MV-4-11 (cell line): Measurements from ENCODE around the gene FAM151B.
"Not testable (repeated sequence)": the region's sequence is repeated elsewhere in the genome, so short reads cannot be mapped to it uniquely, and the experiment has no call there.

Source experiments
- DNase-seq: peaks from one replicate; lab custom pipeline; 2025; lab: John Stamatoyannopoulos, UW

FAM151B gene

DNA sequence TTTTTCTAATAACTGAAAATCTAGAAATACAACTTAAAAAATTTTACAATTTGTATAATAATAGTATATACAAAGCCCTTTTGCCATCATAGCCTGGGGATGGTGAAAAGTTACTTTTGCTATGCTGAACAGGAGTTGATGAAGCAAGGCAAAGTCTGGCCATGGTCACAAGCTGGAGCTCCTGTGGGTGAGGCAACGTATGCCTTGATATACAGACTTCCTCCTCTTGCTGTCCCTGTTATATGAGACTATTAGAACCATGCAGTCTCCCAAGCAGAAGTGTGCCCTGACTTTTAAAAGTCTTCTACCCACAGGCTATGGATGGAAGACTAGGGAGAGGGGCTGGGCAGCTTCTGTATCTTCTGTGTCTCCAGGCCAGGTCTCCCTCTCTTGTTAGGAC is 15.7 kb downstream of the FAM151B start:
- peak; percentile 89 for DNase-seq

DNA sequence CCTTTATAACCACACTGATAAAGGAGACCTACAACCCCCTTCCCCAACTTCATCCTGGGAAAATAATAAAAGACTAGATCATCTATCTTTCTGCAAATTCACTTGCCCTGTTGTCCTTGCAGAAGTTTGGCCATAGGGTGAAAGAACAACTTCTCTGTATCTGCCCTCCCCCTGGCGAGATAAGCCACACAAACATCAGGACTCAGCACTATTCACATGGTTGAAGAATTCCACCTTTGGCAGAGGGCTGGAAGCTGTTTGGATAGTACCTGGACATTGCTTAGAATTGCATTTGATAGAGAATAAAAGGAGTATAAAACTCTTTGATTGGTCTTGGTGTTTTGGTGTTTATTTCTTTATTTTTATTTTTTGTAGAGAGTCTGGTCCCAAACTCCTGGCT is 16.9 kb downstream of the FAM151B start:
- no peak for DNase-seq

DNA sequence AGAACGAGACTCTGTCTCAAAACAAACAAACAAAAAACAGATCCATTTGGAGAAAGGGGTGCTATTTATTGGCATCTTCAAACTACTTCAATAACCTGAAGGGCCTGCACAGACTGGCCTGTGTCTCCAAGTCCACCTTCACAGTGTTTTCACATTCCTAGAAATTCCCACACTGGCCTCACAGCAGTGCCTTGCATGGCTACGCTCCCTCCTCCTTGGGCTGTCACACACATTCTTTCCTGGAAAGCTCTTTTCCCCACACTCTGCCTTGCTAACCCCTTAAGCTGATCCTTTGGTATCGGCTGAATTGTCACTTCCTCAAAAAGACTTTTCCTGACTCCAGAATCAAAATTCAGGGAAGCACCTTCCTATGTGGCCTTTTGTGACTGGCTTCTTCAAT is 19.8 kb downstream of the FAM151B start:
- DNase-seq, result no peak

DNA sequence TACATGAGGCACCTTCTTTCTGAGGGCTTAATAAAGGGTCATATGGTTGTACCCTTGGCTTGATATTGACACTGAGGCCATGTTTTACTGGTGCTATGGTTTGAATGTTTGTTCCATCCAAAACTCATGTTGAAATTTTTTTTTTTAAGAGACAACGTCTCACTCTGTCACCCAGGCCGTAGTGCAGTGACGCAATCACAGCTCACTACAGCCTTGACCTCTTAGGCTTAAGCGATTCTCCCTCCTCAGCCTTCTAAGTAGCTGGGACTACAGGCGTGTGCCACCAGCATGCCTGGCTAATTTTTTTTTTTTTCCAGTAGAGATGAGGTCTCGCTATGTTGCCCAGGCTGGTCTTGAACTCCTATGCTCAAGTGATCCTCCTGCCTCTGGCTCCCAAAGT is 20.9 kb downstream of the FAM151B start:
- DNase-seq, result peak; percentile 68

DNA sequence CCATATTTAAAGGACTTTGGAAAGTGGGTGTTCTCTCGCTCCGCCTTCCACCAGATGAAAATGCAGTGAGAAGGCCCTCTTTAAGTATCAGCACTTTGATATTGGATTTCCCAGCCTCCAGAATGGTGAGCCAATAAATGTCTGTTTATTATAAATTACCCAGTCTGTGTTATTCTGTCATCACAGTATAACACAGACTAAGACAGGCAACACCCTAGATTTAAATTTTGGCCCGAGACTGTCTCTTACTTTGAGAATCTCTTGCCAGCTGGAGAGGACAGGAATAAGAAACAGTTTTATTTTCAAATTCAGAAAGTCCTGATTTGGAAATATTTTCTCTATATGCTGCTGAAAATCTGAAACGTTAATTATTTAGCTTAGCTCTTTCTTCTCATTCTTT is 21.5 kb downstream of the FAM151B start:
- no peak for DNase-seq

DNA sequence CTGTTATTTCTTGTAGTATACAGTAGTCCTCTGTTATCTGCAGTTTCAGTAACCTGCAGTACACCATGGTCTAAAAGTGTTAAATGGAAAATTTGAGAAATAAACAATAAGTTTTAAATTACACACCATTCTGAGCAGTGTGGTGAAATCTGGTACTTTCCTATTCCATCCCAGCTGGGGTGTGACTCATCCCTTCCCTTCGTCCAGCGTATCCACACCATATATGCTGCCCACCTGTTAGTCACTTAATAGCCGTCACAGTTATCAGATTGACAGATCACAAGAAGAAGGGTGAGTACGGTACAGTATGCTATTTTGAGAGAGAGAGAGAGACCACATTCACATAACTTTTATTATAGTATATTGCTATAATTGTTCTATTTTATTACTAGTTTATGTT is 28.9 kb downstream of the FAM151B start:
- DNase-seq, result no peak

DNA sequence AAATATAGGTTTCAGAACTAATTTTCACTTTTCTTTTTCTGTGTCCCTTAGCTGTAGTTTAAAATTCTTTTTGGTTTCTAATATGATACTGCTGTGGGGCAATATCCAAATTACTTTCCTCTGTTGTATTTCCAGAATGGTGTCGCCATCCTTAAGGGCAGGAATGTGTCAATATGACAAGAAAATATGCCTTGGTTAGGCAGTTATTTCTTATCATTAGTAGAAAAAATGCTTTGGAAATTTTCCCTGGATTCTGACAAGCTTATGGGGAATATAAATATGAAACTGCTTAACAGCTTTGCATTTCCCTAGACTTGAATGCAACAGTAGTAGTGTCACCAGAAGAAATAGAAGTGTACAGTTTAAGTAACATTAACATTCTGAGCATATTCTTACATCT is 52.8 kb downstream of the FAM151B start:
- no peak for DNase-seq

DNA sequence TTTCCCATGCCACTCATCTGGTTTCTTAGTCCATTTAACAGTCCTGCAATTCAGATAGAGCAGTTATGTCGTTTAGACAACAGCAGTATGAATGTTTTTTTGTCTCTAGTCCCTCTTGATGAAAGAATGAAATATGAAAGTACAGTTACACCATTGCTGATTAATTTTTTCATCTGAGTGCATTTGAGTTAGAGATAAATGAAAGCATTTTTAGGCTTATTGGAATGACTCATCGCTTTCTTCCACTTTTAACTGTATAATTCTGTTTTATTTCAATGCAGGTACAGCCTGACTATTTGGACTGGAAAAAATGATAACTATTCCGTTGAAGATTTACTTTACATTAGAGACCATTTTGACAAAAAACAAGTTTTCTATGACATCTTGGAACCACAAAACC is 53.5 kb downstream of the FAM151B start:
- no peak for DNase-seq

DNA sequence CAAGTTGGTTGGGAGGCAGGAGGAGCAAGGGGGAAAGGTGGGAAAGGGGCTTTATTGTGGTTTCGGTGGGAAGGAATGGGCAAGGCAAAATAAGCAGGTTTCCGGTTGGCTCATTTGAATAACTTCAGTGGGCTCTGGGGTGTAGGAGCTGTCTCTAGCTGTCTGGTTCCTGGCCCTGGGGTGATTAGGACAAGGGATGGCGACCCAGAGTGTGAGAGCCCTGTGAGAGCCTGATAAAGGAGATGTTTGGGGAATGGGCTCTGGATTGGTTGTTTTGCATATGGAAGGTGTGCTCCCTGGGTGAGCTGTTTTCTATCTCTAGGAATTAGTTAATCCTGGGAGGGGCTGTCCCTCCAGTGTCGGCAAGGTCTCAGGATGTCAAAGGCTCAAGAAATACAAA is 66.7 kb downstream of the FAM151B start:
- no peak for DNase-seq

DNA sequence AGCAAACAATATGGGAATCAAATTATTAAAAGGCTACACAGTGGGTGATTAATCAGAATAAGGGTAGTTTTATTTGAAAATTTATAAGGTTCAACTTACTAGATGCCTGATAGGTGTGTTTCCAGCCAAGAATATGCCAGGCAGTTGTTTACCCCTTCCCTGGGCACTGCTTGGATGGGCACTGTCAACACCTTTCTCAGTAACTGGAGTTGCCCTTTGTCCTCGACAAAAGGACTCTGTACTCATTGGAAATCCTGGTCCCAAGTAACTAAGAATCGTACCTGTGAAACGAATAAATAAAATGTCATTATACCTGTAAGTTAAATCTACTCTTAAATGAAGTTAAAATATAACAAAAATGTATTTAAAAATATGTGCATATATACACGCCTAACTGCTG is 67.2 kb downstream of the FAM151B start:
- no peak for DNase-seq

DNA sequence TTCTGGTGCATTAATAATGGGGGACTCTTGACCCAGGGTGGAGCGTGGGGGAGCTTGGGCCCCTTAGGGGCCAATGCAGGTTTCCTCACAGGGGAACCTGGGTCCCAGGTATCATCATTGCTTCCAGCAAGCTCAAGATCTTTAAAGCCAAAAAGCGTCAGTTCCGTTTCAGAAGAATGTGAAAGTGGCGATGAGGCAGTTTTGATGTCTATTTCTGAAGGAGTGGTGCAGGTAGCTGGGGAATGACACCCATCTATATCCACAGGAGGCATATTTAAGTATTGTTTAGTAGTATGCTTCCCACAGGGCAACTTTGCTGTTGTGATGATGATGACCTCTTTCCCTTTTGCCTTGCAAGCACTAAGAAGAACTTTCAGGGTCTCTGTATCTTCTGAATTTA is 71.3 kb downstream of the FAM151B start:
- no peak for DNase-seq

DNA sequence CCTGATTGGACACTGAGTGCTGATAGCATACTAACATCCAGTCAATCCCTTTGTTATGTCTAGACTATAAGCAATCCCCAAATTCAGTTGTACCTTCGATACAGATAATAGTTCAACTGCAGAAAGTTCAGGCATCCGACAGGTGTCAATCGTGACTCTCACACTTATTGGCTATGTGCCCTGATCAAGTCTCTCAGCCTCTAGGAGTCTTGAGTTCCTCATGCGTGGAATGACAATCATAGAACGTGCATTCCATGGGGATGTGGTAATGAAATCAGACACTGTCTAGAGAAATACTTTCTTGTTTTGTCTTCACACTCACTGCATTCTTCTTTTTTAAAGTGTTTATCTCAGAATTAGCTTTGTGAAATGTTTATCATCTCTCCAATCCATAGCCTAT is 77.4 kb downstream of the FAM151B start:
- no peak for DNase-seq

DNA sequence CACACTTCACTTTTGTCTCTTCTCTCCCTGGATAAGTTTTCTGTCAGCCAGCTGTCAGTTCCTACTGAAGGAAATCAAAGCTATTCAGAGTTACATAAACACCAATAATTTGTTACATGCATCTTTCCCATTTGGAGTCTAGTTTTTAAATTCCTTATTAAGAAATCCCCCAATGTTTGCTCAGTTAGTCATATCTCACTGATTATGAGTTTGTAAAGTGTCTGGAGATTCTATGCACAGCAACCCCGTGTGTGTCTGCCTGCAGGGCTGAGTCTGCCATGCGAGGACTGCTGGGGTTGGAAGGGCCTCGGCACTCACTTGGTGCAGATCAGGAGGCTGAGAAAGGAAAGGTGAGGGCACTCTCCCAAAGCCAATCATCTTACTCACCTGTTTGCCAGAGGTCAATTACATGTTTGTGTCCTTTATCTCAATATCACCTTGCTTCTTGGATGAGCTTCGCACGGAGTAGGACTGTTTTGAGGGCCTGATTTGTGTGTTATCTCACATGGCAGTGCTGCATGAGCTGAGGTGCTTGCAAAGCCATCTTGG is 78.9 kb downstream of the FAM151B start:
- DNase-seq, result no peak

DNA sequence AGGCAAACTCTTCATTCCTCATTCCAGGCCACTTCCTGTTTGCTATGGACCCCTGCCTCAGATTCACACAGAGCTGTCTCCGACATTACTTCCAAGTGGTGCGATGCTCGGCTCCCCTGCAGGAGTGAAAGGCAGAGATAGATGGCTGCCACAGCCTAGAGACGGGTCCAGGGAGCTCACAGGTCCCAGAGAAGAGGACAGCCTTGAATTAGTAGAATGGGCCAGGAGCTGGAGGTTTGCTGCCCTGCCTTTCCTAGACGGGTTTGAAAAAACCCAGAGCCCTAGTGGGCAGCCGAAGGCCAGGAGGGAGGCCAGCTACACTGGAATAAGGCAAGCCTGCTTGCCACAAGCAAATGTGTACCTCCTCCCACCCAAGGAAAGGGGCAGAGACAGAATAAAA is 80.4 kb downstream of the FAM151B start:
- no peak for DNase-seq

DNA sequence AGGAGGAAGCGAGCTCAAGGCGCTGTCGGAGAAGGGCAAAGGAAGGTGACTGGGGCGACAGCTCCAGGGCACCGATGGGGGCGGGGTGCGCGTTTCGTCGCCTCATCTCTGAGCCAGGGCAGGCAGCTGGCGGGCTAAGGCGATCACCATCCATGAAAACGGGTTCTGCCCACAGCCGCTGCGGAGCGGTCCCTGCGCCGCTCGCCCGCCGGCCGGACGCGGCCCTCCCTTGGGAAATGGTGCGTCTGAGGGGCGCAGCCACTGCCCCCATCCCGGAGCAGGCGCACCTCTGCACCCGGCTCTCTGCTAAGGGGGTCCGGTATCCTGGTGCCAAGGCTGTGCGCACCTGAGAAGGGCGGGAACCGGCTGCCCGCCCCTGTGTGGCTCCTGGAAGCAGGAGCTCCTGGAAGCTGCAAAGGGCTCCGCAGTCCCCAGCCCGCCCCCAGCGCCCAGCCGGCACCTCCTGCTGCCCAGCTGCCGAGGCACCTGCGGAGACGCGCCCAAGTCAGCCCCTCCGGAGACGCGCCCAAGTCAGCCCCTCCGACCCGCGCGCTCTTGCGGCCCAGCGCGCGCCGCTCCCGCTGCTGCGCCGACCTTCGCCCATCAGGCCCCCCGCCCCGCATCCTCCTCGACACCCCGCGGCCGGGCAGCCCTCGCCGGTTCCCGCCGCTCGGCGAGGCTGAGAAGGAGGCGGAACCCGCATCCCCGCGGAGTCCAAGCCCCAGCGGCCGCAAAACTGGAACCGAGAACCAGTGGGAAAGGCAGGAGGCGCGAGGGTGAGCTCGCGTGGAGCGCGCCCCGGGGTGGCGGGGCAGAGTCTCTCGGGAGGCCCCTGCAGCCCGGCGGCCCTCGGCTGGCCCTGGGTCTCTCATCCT is 81.4 kb downstream of the FAM151B start:
- DNase-seq, result no peak

DNA sequence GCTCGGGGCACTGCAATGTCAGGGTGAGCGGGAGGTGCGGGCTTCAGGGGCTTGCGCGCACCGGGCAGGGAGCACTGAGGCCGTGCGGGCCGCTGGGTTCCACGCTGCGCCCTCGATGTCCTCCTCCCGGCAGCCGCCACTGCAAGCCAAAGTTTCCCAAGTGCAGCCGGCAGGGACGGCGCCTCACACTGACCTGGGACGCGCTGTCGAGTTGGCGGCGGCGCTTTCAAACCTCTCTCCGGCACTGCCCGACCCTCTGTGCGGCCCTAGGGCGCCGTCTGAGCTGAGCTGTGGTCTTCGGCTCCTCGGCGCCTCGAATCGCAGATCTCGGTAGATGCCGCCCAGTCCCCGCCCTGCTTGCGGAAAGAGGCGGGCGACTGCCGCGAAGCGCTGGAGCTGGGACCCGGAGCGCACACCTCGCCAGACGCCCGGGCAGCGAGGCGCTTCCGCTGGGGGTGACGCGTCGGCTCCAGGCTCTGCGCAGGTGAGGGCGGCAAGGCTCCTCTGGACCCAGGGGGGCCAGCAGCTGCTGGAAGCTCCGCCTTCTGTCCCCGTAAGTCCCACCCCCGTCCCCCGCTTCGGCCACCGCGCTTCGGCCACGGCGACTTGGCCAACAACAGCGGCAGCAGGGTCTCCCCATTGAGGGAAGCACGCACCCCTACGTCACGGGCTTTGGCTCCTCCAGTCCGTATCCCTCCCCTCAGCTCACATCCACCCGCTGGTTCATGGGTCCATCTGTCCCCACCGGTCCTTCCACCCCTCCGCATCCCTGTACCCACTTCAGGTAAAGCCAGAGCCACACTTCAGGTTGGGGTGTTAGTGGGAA is 82.3 kb downstream of the FAM151B start, which contains the start of gene ANKRD34B:
TSS of gene ANKRD34B (minus strand) at position 320 of the 826 bp plus-strand sequence. CDS start 10,261 bp downstream, outside the sequence.
- no peak for DNase-seq

DNA sequence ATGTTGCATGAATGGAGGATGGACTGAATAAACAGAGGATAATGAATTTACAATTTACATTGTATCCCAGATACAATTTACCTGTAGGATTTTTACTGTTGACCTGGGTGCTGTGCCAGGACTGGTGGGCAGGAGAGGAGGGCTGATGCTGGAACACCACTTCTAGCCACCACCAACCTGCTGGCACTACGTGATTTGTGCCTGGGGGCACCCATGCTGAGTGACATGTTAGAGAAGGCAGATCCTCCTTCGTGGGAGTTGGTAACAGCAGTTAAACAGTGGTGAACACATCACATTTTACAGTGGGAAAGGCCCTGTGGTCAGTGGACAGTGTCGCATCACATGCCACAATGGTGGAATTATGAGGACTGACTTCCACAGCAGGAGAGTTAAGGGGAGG is 85.2 kb downstream of the FAM151B start:
- no peak for DNase-seq

DNA sequence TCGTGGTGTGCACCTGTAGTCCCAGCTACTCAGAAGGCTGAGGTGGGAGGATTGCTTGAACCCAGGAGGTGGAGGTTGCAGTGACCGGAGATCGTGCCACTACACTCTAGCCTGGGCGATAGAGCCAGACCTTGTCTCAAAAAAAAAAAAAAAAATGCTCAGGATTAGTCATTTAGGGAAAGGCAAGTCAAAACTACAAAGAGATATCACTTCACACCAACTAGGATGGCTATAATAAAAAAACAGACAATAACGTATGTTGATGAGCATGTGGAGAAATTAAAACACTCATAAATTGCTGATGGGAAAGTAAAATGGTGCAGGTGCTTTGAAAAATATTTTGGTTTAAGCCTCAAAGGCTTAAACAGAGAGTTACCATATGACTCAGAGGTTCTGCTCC is 88.5 kb downstream of the FAM151B start:
- DNase-seq, result no peak

DNA sequence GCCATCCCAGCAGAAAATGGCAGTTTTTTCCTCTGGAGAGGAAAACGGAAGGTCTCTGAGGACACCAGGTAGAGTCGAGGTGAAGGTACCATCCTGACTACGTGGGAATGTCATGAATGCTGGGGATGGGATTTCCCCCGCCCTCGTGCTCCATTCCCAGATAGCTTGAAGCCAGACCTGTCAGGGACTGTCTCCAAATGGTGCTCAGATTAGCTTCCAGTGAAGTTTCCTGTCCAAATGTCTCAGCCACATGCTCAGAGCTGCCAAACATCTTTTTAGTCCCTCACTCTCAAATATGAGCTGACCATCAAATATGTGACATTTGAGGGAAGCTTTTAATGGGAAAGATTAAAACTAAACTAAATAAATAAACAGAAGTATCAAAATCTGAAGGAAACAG is 89.8 kb downstream of the FAM151B start:
- no peak for DNase-seq

DNA sequence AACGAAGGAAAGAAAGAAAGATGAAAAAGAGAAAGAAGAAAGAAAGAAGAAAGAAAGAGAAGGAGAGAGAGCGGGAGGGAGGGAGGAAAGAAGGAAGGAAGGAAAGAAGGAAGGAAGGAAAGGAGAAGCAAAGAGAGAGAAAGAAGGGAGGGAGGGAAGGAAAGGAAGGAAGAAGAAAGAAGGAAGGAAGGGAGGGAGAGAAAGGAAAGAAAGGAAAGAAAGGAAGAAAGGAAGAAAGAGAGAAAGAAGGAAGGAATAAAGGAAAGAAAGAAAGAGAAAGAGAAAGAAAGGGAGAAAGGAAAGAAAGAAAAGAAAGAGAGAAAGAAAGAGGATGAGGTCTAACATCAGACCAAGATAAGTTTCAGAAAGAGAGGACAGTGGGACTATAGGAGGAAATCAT is 91.2 kb downstream of the FAM151B start:
- no peak for DNase-seq

DNA sequence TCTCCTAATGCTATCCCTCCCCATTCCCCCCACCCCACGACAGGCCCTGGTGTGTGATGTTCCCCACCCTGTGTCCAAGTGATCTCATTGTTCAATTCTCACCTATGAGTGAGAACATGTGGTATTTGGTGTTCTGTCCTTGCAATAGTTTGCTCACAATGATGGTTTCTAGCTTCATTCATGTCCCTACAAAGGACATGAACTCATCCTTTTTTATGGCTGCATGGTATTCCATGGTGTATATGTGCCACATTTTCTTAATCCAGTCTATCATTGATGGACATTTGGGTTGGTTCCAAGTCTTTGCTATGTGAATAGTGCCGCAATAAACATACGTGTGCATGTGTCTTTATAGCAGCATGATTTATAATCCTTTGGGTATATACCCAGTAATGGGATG is 92.4 kb downstream of the FAM151B start:
- DNase-seq, result not testable (repeated sequence)

DNA sequence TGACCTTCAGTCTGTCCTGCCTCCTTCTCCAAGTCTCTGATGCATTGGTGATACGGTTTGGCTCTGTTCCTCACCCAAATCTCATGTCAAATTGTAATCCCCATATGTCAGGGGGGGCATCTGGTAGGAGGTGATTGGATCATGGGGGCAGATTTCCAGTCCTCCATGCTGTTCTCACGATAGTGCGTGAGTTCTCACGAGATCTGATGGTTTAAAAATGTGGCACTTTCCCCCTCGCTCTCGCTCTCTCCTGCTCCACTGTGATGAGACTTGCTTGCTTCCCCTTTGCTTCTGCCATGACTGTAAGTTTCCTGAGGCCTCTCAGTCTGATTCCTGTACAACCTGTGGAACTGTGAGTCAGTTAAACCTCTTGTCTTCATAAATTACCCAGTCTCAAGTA is 96.9 kb downstream of the FAM151B start:
- no peak for DNase-seq
